Skin of body (tissue), 2 donors: ENCODE data around the gene RINT1. TPM values are rescaled to one million over a fixed set of nuclear protein-coding genes. Genes with fewer than 3 reads are reported as not detected.
"Not testable (repeated sequence)": the region's sequence is repeated elsewhere in the genome, so short reads cannot be mapped to it uniquely, and the experiment has no call there.

Experiments
- DNase-seq: peaks from one replicate; lab custom pipeline; 2025; lab: John Stamatoyannopoulos, UW
- total RNA-seq: library from RNA; depleted of rRNA; stranded (reverse); fragments of >200 nt; gene quantifications from one replicate; pipeline ENCODE4 v1.2.3, GENCODE V29; 2014

Gene RINT1
- 16.8 TPM for total RNA-seq

GRCh38 chr7:105531792-105532671, at the start of gene RINT1:
Gene RINT1, plus strand, starts transcription at chr7:105532201. Its CDS starts 115 bp downstream, at chr7:105532316.
- DNase-seq, result peak; percentile 85

GRCh38 chr7:105487579-105488571, 44.1 kb upstream of the RINT1 start:
- DNase-seq, result peak; percentile 52

- DNase-seq, result no peak
Observed at GRCh38 chr7:105489409-105489808, 42.6 kb upstream of the RINT1 start.

- DNase-seq, result no peak
Observed at GRCh38 chr7:105493196-105493922, 38.6 kb upstream of the RINT1 start.

GRCh38 chr7:105493923-105494315, 38.1 kb upstream of the RINT1 start:
- DNase-seq, result no peak

GRCh38 chr7:105496521-105496920, 35.5 kb upstream of the RINT1 start:
- no peak for DNase-seq

GRCh38 chr7:105497016-105497415, 35.0 kb upstream of the RINT1 start:
- DNase-seq, result no peak

- DNase-seq, result no peak
Observed at GRCh38 chr7:105502173-105502572, 29.8 kb upstream of the RINT1 start.

- no peak for DNase-seq
Observed at GRCh38 chr7:105512415-105512814, 19.6 kb upstream of the RINT1 start.

GRCh38 chr7:105512926-105513526, 19.0 kb upstream of the RINT1 start:
- no peak for DNase-seq

- not testable (repeated sequence) for DNase-seq
Observed at GRCh38 chr7:105515610-105516009, 16.4 kb upstream of the RINT1 start.

- DNase-seq, result no peak
Observed at GRCh38 chr7:105519353-105519752, 12.6 kb upstream of the RINT1 start.

- DNase-seq, result not testable (repeated sequence)
Observed at GRCh38 chr7:105520620-105521019, 11.4 kb upstream of the RINT1 start.

GRCh38 chr7:105521027-105521716, 10.8 kb upstream of the RINT1 start:
- no peak for DNase-seq

- DNase-seq, result peak; percentile 72
Observed at GRCh38 chr7:105521717-105522463, 10.1 kb upstream of the RINT1 start, which contains the start of gene PUS7. Gene PUS7, minus strand, starts transcription at chr7:105522271. Its CDS starts 13,759 bp downstream, at chr7:105508512.

GRCh38 chr7:105524423-105524822, 7.6 kb upstream of the RINT1 start:
- DNase-seq, result not testable (repeated sequence)

- DNase-seq, result no peak
Observed at GRCh38 chr7:105524840-105525239, 7.2 kb upstream of the RINT1 start.

- DNase-seq, result not testable (repeated sequence)
Observed at GRCh38 chr7:105527737-105528136, 4.3 kb upstream of the RINT1 start.

GRCh38 chr7:105530126-105530525, 1.9 kb upstream of the RINT1 start:
- DNase-seq, result no peak
